Cardiac fibroblast (primary cell): ENCODE data around the gene LRP1B.
"Not testable (repeated sequence)": the region's sequence is repeated elsewhere in the genome, so short reads cannot be mapped to it uniquely, and the experiment has no call there.

Experiments used
- DNase-seq, 2 donors: peaks; one replicate each; pipeline versions ENCODE4 v3.0.0 to v3.0.0-alpha.2; 2010; ENCODE audit warnings: low read depth in 2 of 2
- H3K4me3 ChIP-seq, 2 donors: replicated peaks in 1 of 2; 1 replicate in 1 of 2; 2 replicates in 1 of 2; pipeline ENCODE4 v1.5.1; 2011; ENCODE audit warnings: low read depth in 2 of 2, low read length in 2 of 2, mild to moderate bottlenecking in 2 of 2, moderate library complexity in 1 of 2
- TF ChIP-seq, protein P1 (sequence below): IDR thresholded peaks from one replicate; pipeline ENCODE4 v1.5.1; 2011; ENCODE audit warnings: low read depth, mild to moderate bottlenecking, low read length, inconsistent platforms

Gene LRP1B

DNA sequence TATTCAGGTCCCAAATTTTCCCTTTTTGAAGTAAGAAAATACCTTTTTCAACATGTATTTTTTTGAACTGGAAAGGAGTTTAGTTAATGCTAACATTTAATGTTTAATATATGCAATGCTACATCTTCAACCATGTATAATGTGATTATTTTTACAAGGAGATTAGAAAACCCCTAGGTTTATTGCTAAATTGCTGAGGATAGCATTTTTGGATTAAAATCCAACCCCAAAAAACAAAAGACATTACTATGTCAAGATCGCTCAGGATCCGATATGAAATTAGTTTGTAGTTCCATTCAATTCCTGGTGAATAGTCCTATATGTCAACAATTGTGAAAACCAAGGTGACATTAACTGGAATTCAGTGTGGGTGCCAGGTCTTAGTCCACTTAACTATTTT is 35.2 kb downstream of the LRP1B start:
- no peak overlapping the region for H3K4me3 ChIP-seq

GRCh38 chr2:142094233-142094632 is 36.6 kb downstream of the LRP1B start:
- no peak for DNase-seq
- TF ChIP-seq, protein P1, sequence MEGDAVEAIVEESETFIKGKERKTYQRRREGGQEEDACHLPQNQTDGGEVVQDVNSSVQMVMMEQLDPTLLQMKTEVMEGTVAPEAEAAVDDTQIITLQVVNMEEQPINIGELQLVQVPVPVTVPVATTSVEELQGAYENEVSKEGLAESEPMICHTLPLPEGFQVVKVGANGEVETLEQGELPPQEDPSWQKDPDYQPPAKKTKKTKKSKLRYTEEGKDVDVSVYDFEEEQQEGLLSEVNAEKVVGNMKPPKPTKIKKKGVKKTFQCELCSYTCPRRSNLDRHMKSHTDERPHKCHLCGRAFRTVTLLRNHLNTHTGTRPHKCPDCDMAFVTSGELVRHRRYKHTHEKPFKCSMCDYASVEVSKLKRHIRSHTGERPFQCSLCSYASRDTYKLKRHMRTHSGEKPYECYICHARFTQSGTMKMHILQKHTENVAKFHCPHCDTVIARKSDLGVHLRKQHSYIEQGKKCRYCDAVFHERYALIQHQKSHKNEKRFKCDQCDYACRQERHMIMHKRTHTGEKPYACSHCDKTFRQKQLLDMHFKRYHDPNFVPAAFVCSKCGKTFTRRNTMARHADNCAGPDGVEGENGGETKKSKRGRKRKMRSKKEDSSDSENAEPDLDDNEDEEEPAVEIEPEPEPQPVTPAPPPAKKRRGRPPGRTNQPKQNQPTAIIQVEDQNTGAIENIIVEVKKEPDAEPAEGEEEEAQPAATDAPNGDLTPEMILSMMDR = no peak
- no peak overlapping the region for H3K4me3 ChIP-seq

More for the DNA sequence above, 35.2 kb downstream of the LRP1B start:
- TF ChIP-seq, protein P1 = no peak
- DNase-seq = no peak

DNA sequence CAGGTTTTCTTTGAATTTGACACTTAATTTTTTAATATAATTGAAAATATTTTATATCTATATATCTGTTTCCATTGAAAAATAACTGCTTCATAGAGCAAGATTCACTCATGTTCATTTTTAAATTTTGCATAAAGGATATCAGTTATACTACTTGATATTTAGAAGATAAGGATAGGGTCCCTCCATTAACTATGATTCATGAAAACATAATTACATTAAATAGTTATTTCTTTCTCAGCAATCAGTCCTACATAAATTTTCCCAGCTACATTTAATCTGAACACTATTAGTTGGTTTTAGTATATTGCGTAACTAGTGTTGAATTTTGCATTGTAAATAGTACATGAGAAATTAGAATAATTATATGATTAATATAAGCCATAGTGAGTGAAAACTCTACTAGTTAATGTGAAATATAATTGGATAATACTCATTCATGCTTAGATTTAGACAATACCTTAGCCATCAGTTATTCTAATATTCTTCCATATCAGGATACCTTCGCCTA is 42.7 kb downstream of the LRP1B start:
- H3K4me3 ChIP-seq = no peak overlapping the region
- DNase-seq = no peak
- TF ChIP-seq, protein P1 = no peak

GRCh38 chr2:142087585-142087984 is 43.2 kb downstream of the LRP1B start:
- H3K4me3 ChIP-seq, DNase-seq: not testable (repeated sequence)

GRCh38 chr2:142082368-142082767 is 48.4 kb downstream of the LRP1B start:
- H3K4me3 ChIP-seq = no peak overlapping the region
- TF ChIP-seq, protein P1 = no peak
- DNase-seq = no peak

DNA sequence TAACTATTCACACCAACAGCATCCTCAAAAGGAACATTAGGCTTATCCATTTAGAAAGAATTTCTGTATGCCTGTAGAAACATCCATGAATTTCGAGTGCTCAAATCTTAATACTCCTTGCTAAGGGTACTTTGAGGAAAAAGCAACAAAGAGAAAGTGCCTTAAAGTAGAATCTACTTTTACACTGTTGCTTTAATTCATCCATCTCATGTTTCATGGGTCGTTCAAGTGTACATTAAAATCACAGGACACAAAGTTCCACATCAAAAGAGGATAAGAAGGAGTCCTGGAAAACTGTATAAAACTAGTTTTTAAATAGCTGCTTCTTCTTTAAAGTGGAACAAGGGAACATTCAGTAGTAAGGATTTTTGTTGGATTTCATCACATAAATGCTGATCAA is 54.5 kb downstream of the LRP1B start:
- TF ChIP-seq, protein P1 = no peak
- no peak for DNase-seq
- no peak overlapping the region for H3K4me3 ChIP-seq

DNA sequence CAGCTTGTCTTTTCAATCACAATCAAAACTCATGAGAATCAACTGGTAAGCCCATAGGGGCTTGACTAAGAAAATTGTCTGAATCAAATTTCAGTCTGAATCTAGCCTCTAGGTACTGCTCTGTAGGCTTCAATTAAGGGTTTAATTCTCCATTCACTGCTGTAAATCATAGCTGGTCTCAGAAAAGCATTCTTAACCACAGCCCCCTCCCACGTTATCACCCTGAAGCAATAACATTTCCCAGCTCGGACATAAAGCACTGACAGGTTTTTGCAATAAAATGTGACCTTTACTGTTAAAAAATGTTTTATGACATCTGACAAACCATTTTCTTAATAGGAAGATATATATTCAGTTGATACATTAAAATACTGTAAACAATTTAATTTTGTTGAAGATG is 55.0 kb downstream of the LRP1B start:
- no peak overlapping the region for H3K4me3 ChIP-seq
- TF ChIP-seq, protein P1 = no peak
- no peak for DNase-seq
